Peyer's patch (tissue), 4 donors: ENCODE measurements around the gene ZNF691.

Experiments
- CTCF ChIP-seq, 6 experiments: fragments of 450-650 bp in 4 of 6; fragments of 200-600 bp in 2 of 6; sonication (generic) in 1 of 6; IDR thresholded peaks; one replicate each; pipeline ENCODE4 v1.5.1; 2017 to 2019; ENCODE audit warnings: antibody characterized with exemption in 6 of 6, mild to moderate bottlenecking in 3 of 6, moderate library complexity in 1 of 6
- POLR2A ChIP-seq, 2 donors: fragments of 450-650 bp; IDR thresholded peaks; one replicate each; pipeline ENCODE4 v1.5.1; 2017; ENCODE audit warnings: antibody characterized with exemption in 2 of 2, mild to moderate bottlenecking in 2 of 2, moderate library complexity in 2 of 2

GRCh38 chr1:42838482-42839190 is 7.8 kb upstream of the ZNF691 start:
- no peak for TF ChIP-seq CTCF (IDR thresholded peaks at IDR 0.05)
- no peak for TF ChIP-seq POLR2A (IDR thresholded peaks at IDR 0.05)
